GM10266 (cell line): Measurements from ENCODE around the gene OPCML.

Source experiments
- DNase-seq: peaks from one replicate; pipeline ENCODE4 v3.0.0; 2012; ENCODE audit errors: extremely low spot score
- TF ChIP-seq, protein P1 (sequence below): IDR thresholded peaks from 2 replicates; pipeline ENCODE4 v1.5.1; 2012; ENCODE audit warnings: mild to moderate bottlenecking, low read depth; ENCODE audit not compliant: control insufficient read depth, insufficient read depth; ENCODE audit errors: missing control alignments

Gene OPCML

DNA sequence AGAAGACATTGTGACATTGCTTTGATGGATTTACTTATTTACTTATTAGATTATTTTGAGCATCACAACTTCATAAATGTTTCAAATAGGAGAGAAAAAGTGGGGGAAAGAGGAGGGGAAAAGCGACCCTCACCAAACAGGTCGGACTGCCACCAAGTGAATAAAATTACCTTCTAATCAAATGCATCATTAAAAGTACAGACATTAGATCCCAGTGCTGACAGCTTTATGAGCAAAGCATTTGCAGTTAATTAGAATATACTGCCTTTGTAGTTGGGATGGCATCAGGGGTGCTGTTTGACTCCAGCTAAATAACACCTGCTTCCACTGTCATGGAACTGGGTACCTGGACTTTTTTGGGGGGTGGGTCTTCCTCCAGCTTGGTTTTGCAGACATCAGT, 299.6 kb downstream of the OPCML start:
- TF ChIP-seq, protein P1, sequence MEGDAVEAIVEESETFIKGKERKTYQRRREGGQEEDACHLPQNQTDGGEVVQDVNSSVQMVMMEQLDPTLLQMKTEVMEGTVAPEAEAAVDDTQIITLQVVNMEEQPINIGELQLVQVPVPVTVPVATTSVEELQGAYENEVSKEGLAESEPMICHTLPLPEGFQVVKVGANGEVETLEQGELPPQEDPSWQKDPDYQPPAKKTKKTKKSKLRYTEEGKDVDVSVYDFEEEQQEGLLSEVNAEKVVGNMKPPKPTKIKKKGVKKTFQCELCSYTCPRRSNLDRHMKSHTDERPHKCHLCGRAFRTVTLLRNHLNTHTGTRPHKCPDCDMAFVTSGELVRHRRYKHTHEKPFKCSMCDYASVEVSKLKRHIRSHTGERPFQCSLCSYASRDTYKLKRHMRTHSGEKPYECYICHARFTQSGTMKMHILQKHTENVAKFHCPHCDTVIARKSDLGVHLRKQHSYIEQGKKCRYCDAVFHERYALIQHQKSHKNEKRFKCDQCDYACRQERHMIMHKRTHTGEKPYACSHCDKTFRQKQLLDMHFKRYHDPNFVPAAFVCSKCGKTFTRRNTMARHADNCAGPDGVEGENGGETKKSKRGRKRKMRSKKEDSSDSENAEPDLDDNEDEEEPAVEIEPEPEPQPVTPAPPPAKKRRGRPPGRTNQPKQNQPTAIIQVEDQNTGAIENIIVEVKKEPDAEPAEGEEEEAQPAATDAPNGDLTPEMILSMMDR = no peak
- DNase-seq = no peak

DNA sequence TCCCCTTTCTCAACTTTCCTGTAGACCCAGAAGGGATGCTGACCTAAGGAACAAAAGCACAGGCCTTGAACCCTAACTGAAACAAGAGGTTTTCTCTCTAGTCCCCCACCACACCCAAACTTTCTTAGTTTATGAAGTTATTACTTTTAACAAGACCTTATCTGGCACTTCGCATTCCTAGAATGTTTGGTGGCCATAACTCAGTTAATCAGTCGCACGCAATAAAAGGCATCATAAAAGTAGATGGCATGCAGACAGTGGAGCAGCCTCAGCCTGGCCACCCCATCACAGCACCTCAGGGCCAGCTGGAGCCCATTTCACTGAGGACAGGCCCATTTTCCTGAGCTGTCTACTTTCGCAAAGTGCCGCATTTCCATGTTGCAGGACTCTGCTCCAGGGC, 301.9 kb downstream of the OPCML start:
- no peak for DNase-seq
- TF ChIP-seq, protein P1 = no peak

DNA sequence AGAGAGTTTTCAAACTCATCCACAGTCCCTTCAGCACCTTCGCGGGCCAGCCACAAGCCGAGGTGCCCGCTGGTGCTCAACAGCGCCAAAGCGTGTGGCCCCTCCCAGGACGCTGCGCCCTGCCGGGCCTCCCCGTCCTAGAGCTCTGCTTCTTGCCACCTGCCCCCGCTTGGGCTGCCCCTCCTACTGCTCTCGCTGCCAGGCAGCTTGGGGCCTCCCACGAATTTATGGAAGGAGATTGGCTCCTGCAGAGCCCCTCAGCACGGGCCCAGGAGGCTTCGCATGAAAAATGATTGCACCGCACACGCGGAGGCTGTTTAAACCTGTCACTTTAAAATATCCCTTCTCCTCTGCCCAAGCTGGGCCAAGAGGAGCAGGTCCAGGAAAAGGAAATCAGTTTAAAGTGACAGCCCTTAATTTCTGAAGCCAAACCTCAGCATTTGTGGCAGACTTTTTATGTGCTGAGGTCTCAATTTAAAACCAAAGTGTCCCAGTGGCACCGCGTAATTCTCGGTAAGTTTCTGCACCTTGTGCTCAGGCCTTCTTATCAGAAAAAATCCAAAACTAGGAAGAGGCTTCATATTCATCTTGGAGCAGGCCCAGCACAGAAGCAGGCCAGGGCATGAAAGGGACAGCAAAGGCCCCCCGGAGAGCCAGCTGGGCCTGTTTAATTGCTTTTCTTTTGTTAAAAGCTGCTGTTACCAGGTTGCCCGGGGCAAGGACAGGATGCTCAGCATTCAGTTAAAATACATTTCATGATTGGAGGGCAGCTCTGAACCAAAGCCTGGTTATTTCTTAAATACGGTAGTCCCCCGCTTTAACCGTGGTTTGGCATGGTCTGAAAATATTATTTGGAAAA, 303.6 kb downstream of the OPCML start:
- no peak for DNase-seq
- TF ChIP-seq, protein P1 = no peak

DNA sequence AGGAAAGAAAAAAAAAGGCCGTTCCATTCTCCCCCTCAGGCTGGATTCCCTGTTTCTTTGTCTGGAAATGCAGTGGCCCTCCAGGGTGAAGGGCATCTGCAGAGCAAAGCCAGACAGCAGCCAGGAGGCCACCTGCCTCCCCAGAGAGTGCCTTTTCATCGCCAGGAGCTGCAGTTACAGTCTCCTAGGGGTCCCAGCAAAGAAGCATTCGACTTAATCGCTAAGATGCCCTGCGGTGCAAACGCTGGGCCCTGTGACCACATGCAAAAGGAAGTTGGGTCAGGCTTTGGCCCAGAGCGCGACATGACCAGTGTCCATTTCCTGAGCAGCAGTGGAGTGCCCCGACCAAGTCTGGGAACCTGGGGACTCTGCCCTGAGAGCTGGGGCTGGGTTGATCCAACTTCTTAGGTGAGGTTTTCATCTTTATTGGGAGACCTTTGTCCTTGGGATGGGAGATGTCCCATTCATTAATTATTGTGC, 304.6 kb downstream of the OPCML start:
- TF ChIP-seq, protein P1 = no peak
- DNase-seq = no peak

DNA sequence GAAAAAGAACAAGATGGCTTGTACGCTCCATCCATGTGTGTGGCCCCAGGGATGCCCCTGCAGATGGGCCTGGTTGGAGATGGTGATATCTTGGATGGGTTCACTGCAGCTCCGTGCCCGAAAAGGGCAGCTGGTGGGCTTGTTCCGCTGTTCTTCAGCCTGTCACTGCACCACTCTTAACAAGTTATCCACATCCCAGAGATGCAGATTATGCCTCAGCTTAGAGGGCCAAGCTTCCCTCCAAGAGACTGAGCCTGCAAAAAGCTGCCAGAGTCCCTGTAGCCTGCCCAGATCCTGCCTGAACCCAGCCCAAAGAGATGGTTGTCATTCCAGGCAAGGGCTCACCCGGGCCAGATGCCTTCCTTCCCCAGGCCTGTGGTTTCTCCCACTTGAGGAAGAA, 308.0 kb downstream of the OPCML start:
- TF ChIP-seq, protein P1 = no peak
- no peak for DNase-seq

DNA sequence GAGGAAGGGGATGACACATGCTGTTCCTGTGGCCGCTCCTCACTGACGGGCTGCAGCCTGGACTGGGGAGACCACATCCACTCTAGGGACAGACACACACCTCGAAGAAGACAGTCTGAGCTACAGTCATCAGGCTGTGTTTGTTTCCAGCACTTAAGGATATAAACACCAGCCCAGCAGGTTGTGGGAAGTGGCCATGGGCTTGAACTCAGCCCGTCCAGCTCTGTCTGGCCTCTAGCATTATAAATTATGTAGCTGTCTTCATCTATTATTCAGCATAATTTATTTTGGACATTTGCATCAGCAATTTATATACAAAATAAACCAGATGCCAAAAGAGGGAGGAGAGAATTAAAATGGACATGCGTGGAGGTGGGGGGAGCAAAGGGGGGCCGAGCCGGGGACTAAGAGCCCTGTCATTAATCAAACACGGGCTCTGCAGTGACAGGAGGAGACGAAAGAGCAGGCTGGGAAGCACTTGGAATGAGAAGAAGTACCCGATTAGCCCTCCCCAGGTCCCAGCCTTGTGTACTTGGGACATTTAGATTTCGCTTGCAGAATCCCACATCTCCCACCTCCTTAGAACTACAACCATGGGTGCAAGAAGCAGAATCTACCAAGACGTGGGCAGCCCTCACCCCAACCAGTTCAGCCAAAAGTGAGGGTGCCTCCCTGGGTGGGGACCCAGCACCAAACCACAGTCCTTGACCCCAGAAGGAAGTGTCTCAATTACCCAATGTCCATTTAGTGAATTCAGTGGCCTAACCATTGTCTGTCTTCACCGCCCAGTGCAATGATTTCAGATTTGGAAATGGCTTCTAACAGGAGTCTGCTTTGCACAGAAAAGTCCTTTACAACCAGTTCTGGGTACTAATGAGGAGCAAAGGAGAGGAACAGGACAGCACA, 309.6 kb downstream of the OPCML start:
- TF ChIP-seq, protein P1 = no peak
- DNase-seq = no peak
